ENCODE data around the gene CLDN18. TPM values are rescaled to one million over a fixed set of nuclear protein-coding genes. Genes with fewer than 3 reads are reported as not detected.

CLDN18 gene
- total and polyA plus RNA-seq, 2 donors (not counting 3 experiments of a cell fraction or from before 2014, with no cell fraction given): not detected

- no peak overlapping the region for H3K9ac ChIP-seq (replicated peaks; ENCODE audit: extremely low read depth, insufficient read depth, low read length)
- no peak overlapping the region for H2AFZ ChIP-seq (ENCODE audit: low read depth, low read length)
- FAIRE-seq (no peak), DNase-seq (ENCODE audit: low read depth, low spot score) (no peak)
- H3K4me1 ChIP-seq (ENCODE audit: control insufficient read depth, extremely low read depth, insufficient read depth, low read length): no peaks in the 10 kb centered on the region
- H3K4me3 ChIP-seq (replicated peaks in 1 of 3; ENCODE audit: insufficient read depth in 1 of 3, low read depth in 1 of 3, low read length in 3 of 3): no peak overlapping the region
- dilution Hi-C loops (cut with MboI; ENCODE audit: extremely low pct_ligation_motif_present, low sequenced_read_pairs) (no loop called here), intact Hi-C loops (cut with micrococcal nuclease) (loop anchor here (5.0 kb wide), 2 partner anchors 105 to 350 kb away; partner anchors contain the start of gene DBR1)
- H3K9me3 ChIP-seq (replicated peaks; ENCODE audit: control insufficient read depth, insufficient read depth, low read length): no peaks in the 10 kb centered on the region
- H3K9me1 ChIP-seq (replicated peaks; ENCODE audit: control insufficient read depth, extremely low read depth, insufficient read depth, low read length): no peaks in the 10 kb centered on the region
- H3K36me3 ChIP-seq (ENCODE audit: control insufficient read depth in 2 of 2, extremely low read depth in 1 of 2, insufficient read depth in 2 of 2, low read length in 2 of 2): no peaks in the 10 kb centered on the region
- ChIA-PET CTCF (interaction anchor here (1.6 to 5.5 kb wide), 3 partner anchors 49 to 52 kb away, joined by 4 to 69 read pairs (median 5); partner anchors contain the start of gene DZIP1L), POLR2A (no interaction called here)
- no peaks in the 10 kb centered on the region for H4K20me1 ChIP-seq (replicated peaks; ENCODE audit: control insufficient read depth, extremely low read depth, insufficient read depth, low read length)
- H3K4me2 ChIP-seq (ENCODE audit: insufficient read depth, low read length): no peak overlapping the region
- TF ChIP-seq MAX (IDR thresholded peaks at IDR 0.05; ENCODE audit: insufficient read depth, insufficient read length): no peak
- no peak for TF ChIP-seq FOS (IDR thresholded peaks at IDR 0.05; ENCODE audit: borderline replicate concordance, insufficient read depth, low read length)
- TF ChIP-seq JUN (IDR thresholded peaks at IDR 0.05; ENCODE audit: borderline replicate concordance, insufficient read depth, insufficient read length, low read depth): no peak
- TF ChIP-seq CTCF (IDR thresholded peaks at IDR 0.05; ENCODE audit: extremely low read depth in 1 of 2, insufficient read depth in 1 of 2, low read depth in 1 of 2, low read length in 2 of 2): no peak
- no peak for TF ChIP-seq GATA2 (IDR thresholded peaks at IDR 0.05; ENCODE audit: insufficient read depth, insufficient read length, low read depth, low read length)
- no peak for TF ChIP-seq POLR2A (IDR thresholded peaks at IDR 0.05; ENCODE audit: low read depth, low read length)
- no peak for TF ChIP-seq POLR2AphosphoS5 (IDR thresholded peaks at IDR 0.05; ENCODE audit: insufficient read depth, low read depth, low read length)
- no peak overlapping the region for H3K27ac ChIP-seq (ENCODE audit: insufficient read depth, low read depth, low read length)
- no TSS peak for BruUV-seq (replicated peaks)
- H3K27me3 ChIP-seq (ENCODE audit: control insufficient read depth in 2 of 2, insufficient read depth in 2 of 2, low read length in 2 of 2): no peaks in the 10 kb centered on the region
- H3K79me2 ChIP-seq (ENCODE audit: control insufficient read depth, insufficient read depth, low read length): no peaks in the 10 kb centered on the region
Observed at GRCh38 chr3:138066972-138067371, 57.0 kb downstream of the CLDN18 start.
